ENCODE results near the gene CDK19. TPM values are rescaled to one million over a fixed set of nuclear protein-coding genes. Genes with fewer than 3 reads are reported as not detected.

CDK19 gene
- total and polyA plus RNA-seq, 7 experiments from 2014 or later, result 1.3 to 24.4 (median 20.4) TPM

DNA sequence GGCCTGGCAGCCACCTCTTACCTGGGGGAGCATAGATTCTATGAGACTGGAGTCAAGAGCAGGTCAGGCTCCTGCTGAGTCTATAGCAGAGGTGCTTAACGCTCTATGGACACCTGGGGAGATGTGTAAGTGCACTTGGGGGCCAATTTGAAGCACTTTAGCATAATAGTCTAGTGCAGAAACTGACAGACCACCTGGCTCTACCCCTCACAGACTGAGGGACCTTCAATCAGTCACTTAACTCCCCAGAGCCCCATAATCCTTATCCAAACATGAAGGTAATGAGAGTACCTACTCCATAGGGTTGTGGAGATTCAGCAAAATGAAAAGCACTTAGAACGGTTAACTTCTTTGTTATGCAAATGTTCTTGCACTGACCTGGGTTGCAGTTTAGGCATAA is 251.6 kb downstream of the CDK19 start:
- DNase-seq (no peak), ATAC-seq (no peak)
- intact Hi-C loops (cut with micrococcal nuclease), result no loop called here
- Histone ChIP-seq H3K36me3 (ENCODE audit: control insufficient read depth in 2 of 3, insufficient read depth in 3 of 3, low read length in 3 of 3) (no peaks in the 10 kb centered on the region), H3K4me1 (ENCODE audit: control insufficient read depth in 2 of 2, insufficient read depth in 2 of 2, low read length in 2 of 2) (peaks cover 18 to 26% of the 10 kb centered on the region in 2 donors), H3K9me3 (ENCODE audit: control insufficient read depth in 2 of 3, low read length in 3 of 3) (no peaks in the 10 kb centered on the region), H3K4me3 (ENCODE audit: low read length) (no peak overlapping the region), H3K27me3 (ENCODE audit: control insufficient read depth in 2 of 2, insufficient read depth in 2 of 2, low read length in 2 of 2) (no peaks in the 10 kb centered on the region), H3K27ac (ENCODE audit: low read depth, low read length) (no peak overlapping the region)
- H3K27ac Mint-ChIP-seq, result peak overlapping the region in 1 of 9 donors; percentile 39
- peaks cover 0 to 19% (median 0%) of the 10 kb centered on the region in 11 donors for H3K9me3 Mint-ChIP-seq
- POLR2A ChIA-PET, result no interaction called here
- H3K27me3 Mint-ChIP-seq, result peaks cover 0 to 2% (median 0%) of the 10 kb centered on the region in 5 donors
- CTCF ChIA-PET, result no interaction called here
- peaks cover 18 to 39% (median 26%) of the 10 kb centered on the region in 7 donors for H3K4me1 Mint-ChIP-seq
- no peak overlapping the region for H3K4me3 Mint-ChIP-seq
- peaks cover 0 to 21% (median 0%) of the 10 kb centered on the region in 5 donors for H3K36me3 Mint-ChIP-seq

DNA sequence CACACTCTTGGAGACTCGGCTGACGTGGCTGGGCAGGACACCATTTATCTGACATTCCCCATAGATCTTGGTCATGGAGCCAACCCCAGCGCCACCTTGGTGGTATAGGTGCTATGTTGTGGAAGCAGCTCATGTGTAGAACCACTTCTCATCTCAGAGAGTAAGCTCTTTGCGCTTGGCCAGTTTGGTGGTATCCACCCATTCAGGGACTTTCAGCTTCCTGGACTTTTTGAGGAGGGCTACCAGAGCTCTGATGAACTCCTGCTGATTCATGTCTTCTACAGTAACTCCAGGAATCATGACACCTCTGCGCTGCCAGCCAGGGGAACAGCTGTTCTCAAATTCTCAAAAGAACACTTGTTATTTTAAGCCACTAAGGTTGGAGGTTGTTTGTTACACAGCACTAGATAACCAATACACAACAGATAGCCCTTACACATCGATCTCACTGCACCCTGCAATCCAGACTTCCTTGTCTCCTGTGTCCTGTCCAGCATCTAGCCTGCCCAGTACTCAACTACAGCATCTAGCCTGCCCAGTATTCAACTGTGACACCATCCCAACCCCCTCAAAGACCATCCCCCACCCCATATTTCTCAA is 252.9 kb downstream of the CDK19 start:
- Mint-ChIP-seq H3K27ac (peak overlapping the region in 3 of 9 donors; percentile 21 to 34 (median 29)), H3K9me3 (peaks cover 0 to 19% (median 0%) of the 10 kb centered on the region in 11 donors), H3K4me1 (peaks cover 18 to 39% (median 26%) of the 10 kb centered on the region in 7 donors), H3K4me3 (peak overlapping the region in 2 of 10 donors; percentile 7 to 59), H3K27me3 (peaks cover 0 to 2% (median 0%) of the 10 kb centered on the region in 5 donors), H3K36me3 (peaks cover 0 to 21% (median 0%) of the 10 kb centered on the region in 5 donors)
- Histone ChIP-seq H3K27ac (ENCODE audit: low read depth, low read length) (no peak overlapping the region), H3K4me3 (ENCODE audit: low read length) (no peak overlapping the region), H3K27me3 (ENCODE audit: control insufficient read depth in 2 of 2, insufficient read depth in 2 of 2, low read length in 2 of 2) (no peaks in the 10 kb centered on the region), H3K4me1 (ENCODE audit: control insufficient read depth in 2 of 2, insufficient read depth in 2 of 2, low read length in 2 of 2) (peaks cover 18 to 26% of the 10 kb centered on the region in 2 donors), H3K9me3 (ENCODE audit: control insufficient read depth in 2 of 3, low read length in 3 of 3) (no peaks in the 10 kb centered on the region), H3K36me3 (ENCODE audit: control insufficient read depth in 2 of 3, insufficient read depth in 3 of 3, low read length in 3 of 3) (no peaks in the 10 kb centered on the region)
- POLR2A ChIA-PET, result no interaction called here
- CTCF ChIA-PET, result interaction anchor here (0.6 kb wide), 1 partner anchor 449 kb away, joined by 3 read pairs; no protein-coding TSS in a partner anchor
- intact Hi-C loops (cut with micrococcal nuclease), result no loop called here
- DNase-seq (no peak), ATAC-seq (no peak)

GRCh38 chr6:110561696-110562095 is 253.6 kb downstream of the CDK19 start:
- Mint-ChIP-seq H3K4me3 (peak overlapping the region in 5 of 10 donors; percentile 7 to 59 (median 24)), H3K27ac (peak overlapping the region in 6 of 9 donors; percentile 21 to 78 (median 42)), H3K27me3 (peaks cover 0 to 2% (median 0%) of the 10 kb centered on the region in 5 donors), H3K36me3 (peaks cover 0 to 21% (median 0%) of the 10 kb centered on the region in 5 donors), H3K4me1 (peaks cover 18 to 39% (median 26%) of the 10 kb centered on the region in 7 donors), H3K9me3 (peaks cover 0 to 19% (median 0%) of the 10 kb centered on the region in 11 donors)
- H3K4me1 ChIP-seq (ENCODE audit: control insufficient read depth in 2 of 2, insufficient read depth in 2 of 2, low read length in 2 of 2), result peaks cover 18 to 26% of the 10 kb centered on the region in 2 donors
- no peaks in the 10 kb centered on the region for H3K9me3 ChIP-seq (ENCODE audit: control insufficient read depth in 2 of 3, low read length in 3 of 3)
- intact Hi-C loops (cut with micrococcal nuclease), result no loop called here
- no peak for ATAC-seq
- POLR2A ChIA-PET, result no interaction called here
- no peak overlapping the region for H3K27ac ChIP-seq (ENCODE audit: low read depth, low read length)
- H3K36me3 ChIP-seq (ENCODE audit: control insufficient read depth in 2 of 3, insufficient read depth in 3 of 3, low read length in 3 of 3), result no peaks in the 10 kb centered on the region
- DNase-seq, result no peak
- CTCF ChIA-PET, result interaction anchor here (0.6 kb wide), 1 partner anchor 450 kb away, joined by 3 read pairs; no protein-coding TSS in a partner anchor
- H3K4me3 ChIP-seq (ENCODE audit: low read length), result no peak overlapping the region
- no peaks in the 10 kb centered on the region for H3K27me3 ChIP-seq (ENCODE audit: control insufficient read depth in 2 of 2, insufficient read depth in 2 of 2, low read length in 2 of 2)

GRCh38 chr6:110561008-110561396 is 254.3 kb downstream of the CDK19 start:
- H3K4me3 Mint-ChIP-seq, result peak overlapping the region in 7 of 10 donors; percentile 24 to 65 (median 55)
- H3K9me3 Mint-ChIP-seq, result peaks cover 0 to 19% (median 0%) of the 10 kb centered on the region in 11 donors
- DNase-seq, result no peak
- no peaks in the 10 kb centered on the region for H3K36me3 ChIP-seq (ENCODE audit: control insufficient read depth in 2 of 3, insufficient read depth in 3 of 3, low read length in 3 of 3)
- no peaks in the 10 kb centered on the region for H3K27me3 ChIP-seq (ENCODE audit: control insufficient read depth in 2 of 2, insufficient read depth in 2 of 2, low read length in 2 of 2)
- H3K27ac Mint-ChIP-seq, result peak overlapping the region in 7 of 9 donors; percentile 53 to 88 (median 76)
- intact Hi-C loops (cut with micrococcal nuclease), result no loop called here
- peaks cover 21 to 39% (median 26%) of the 10 kb centered on the region in 7 donors for H3K4me1 Mint-ChIP-seq
- ATAC-seq, result no peak
- H3K9me3 ChIP-seq (ENCODE audit: control insufficient read depth in 2 of 3, low read length in 3 of 3), result no peaks in the 10 kb centered on the region
- peaks cover 0 to 4% (median 0%) of the 10 kb centered on the region in 5 donors for H3K27me3 Mint-ChIP-seq
- H3K4me1 ChIP-seq (ENCODE audit: control insufficient read depth in 2 of 2, insufficient read depth in 2 of 2, low read length in 2 of 2), result peaks cover 18 to 26% of the 10 kb centered on the region in 2 donors
- H3K4me3 ChIP-seq (ENCODE audit: low read length), result no peak overlapping the region
- H3K27ac ChIP-seq (ENCODE audit: low read depth, low read length), result no peak overlapping the region
- ChIA-PET CTCF (interaction anchor here (1.1 kb wide), 1 partner anchor 32 kb away, joined by 3 read pairs; no protein-coding TSS in a partner anchor), POLR2A (interaction anchor here (0.8 kb wide), 2 partner anchors 254 to 313 kb away, joined by 3 read pairs; partner anchors contain the start of genes AMD1 and CDK19)
- H3K36me3 Mint-ChIP-seq, result peaks cover 0 to 21% (median 0%) of the 10 kb centered on the region in 5 donors

GRCh38 chr6:110560239-110561007 is 254.8 kb downstream of the CDK19 start:
- Mint-ChIP-seq H3K27ac (peak overlapping the region; percentile 53 to 88 (median 76)), H3K4me1 (peaks cover 21 to 39% (median 26%) of the 10 kb centered on the region in 7 donors), H3K9me3 (peaks cover 0 to 19% (median 0%) of the 10 kb centered on the region in 11 donors), H3K27me3 (peaks cover 0 to 4% (median 0%) of the 10 kb centered on the region in 5 donors), H3K4me3 (peak overlapping the region; percentile 4 to 65 (median 57)), H3K36me3 (peaks cover 0 to 21% (median 0%) of the 10 kb centered on the region in 5 donors)
- Histone ChIP-seq H3K4me1 (ENCODE audit: control insufficient read depth in 2 of 2, insufficient read depth in 2 of 2, low read length in 2 of 2) (peaks cover 18 to 26% of the 10 kb centered on the region in 2 donors), H3K4me3 (ENCODE audit: low read length) (no peak overlapping the region), H3K27me3 (ENCODE audit: control insufficient read depth in 2 of 2, insufficient read depth in 2 of 2, low read length in 2 of 2) (no peaks in the 10 kb centered on the region), H3K27ac (ENCODE audit: low read depth, low read length) (no peak overlapping the region), H3K9me3 (ENCODE audit: control insufficient read depth in 2 of 3, low read length in 3 of 3) (no peaks in the 10 kb centered on the region), H3K36me3 (ENCODE audit: control insufficient read depth in 2 of 3, insufficient read depth in 3 of 3, low read length in 3 of 3) (no peaks in the 10 kb centered on the region)
- peak in 5 of 9 donors; percentile 4 to 21 (median 11) for DNase-seq
- POLR2A ChIA-PET, result interaction anchor here (0.8 kb wide), 2 partner anchors 255 to 314 kb away, joined by 3 read pairs; partner anchors contain the start of genes AMD1 and CDK19
- CTCF ChIA-PET, result interaction anchor here (0.9 to 1.1 kb wide), 2 partner anchors 26 to 31 kb away, joined by 3 read pairs; no protein-coding TSS in a partner anchor
- ATAC-seq, result peak; percentile 40
- intact Hi-C loops (cut with micrococcal nuclease), result no loop called here
